ENCODE data around the gene DBN1. TPM values are rescaled to one million over a fixed set of nuclear protein-coding genes. Genes with fewer than 3 reads are reported as not detected.

Gene DBN1
- total and polyA plus RNA-seq, 2 donors (not counting 1 experiment from before 2014, with no cell fraction given): 1.4 to 1.9 TPM

DNA sequence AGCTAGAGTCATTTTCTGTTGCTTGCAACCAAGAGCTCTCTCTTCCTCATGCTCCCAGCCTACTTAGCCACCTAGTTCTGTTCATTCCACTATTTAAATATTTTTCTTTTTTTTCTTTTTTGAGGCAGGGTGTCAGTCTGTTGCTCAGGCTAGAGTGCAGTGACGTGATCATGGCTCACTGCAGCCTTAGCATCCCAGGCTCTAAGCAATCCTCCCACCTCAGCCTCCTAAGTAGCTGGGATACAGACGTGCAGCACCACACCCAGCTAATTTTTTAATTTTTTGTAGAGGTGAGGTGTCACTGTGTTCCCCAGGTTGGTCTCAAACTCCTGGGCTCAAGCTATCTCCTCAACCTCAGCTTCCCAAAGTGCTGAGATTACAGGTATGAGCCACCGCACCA, 59.0 kb downstream of the DBN1 start:
- Histone ChIP-seq H2AFZ (ENCODE audit: insufficient read depth, low read depth, low read length, poor library complexity, severe bottlenecking) (no peak overlapping the region), H3K4me3 (ENCODE audit: control extremely low read depth in 1 of 5, extremely low read depth in 1 of 5, insufficient read depth in 1 of 5, low read depth in 2 of 5, low read length in 4 of 5) (no peak overlapping the region), H3K9me3 (ENCODE audit: control extremely low read depth in 1 of 3, control insufficient read depth in 2 of 3, insufficient read depth in 1 of 3, low read length in 2 of 3) (no peaks in the 10 kb centered on the region), H3K4me2 (replicated peaks; ENCODE audit: low read depth, low read length, poor library complexity, severe bottlenecking) (no peak overlapping the region), H4K20me1 (ENCODE audit: control insufficient read depth, insufficient read depth, low read length, poor library complexity, severe bottlenecking) (no peaks in the 10 kb centered on the region), H3K27ac (ENCODE audit: low read length in 2 of 2) (no peak overlapping the region), H3K9ac (ENCODE audit: low read length) (no peak overlapping the region), H3K79me2 (ENCODE audit: control insufficient read depth, insufficient read depth, low read length) (no peaks in the 10 kb centered on the region), H3K4me1 (ENCODE audit: control insufficient read depth in 2 of 2, insufficient read depth in 2 of 2, low read length in 2 of 2) (peaks cover 0 to 10% of the 10 kb centered on the region in 2 donors), H3K36me3 (replicated peaks in 1 of 2; ENCODE audit: control extremely low read depth in 1 of 2, control insufficient read depth in 1 of 2, extremely low read depth in 1 of 2, insufficient read depth in 2 of 2, low read length in 1 of 2) (no peaks in the 10 kb centered on the region), H3K27me3 (replicated peaks in 1 of 4; ENCODE audit: control extremely low read depth in 1 of 4, control insufficient read depth in 3 of 4, insufficient read depth in 4 of 4, low read length in 3 of 4) (no peaks in the 10 kb centered on the region)
- H3K9me3 Mint-ChIP-seq (ENCODE audit: insufficient read depth): no peaks in the 10 kb centered on the region
- peaks cover 7% of the 10 kb centered on the region for H3K4me1 Mint-ChIP-seq
- H3K27ac Mint-ChIP-seq: no peak overlapping the region
- POLR2A ChIA-PET: no interaction called here
- no peak for DNase-seq
- no CpG with 5 or more reads among the region's 3 CpGs for WGBS (ENCODE audit: insufficient coverage)
- no peak overlapping the region for H3K4me3 Mint-ChIP-seq
- intact Hi-C loops (cut with micrococcal nuclease): no loop called here
- ATAC-seq (ENCODE audit: low read depth): no peak
- CTCF ChIA-PET: interaction anchor here (0.6 to 6.5 kb wide), 4 partner anchors 10 to 41 kb away, joined by 3 to 46 read pairs (median 4); no protein-coding TSS in a partner anchor
- no peaks in the 10 kb centered on the region for H3K27me3 Mint-ChIP-seq
- no peak for TF ChIP-seq EZH2 (IDR thresholded peaks at IDR 0.05; ENCODE audit: borderline replicate concordance, insufficient read depth, low read depth, low read length, poor library complexity, severe bottlenecking)
- TF ChIP-seq, protein P1, sequence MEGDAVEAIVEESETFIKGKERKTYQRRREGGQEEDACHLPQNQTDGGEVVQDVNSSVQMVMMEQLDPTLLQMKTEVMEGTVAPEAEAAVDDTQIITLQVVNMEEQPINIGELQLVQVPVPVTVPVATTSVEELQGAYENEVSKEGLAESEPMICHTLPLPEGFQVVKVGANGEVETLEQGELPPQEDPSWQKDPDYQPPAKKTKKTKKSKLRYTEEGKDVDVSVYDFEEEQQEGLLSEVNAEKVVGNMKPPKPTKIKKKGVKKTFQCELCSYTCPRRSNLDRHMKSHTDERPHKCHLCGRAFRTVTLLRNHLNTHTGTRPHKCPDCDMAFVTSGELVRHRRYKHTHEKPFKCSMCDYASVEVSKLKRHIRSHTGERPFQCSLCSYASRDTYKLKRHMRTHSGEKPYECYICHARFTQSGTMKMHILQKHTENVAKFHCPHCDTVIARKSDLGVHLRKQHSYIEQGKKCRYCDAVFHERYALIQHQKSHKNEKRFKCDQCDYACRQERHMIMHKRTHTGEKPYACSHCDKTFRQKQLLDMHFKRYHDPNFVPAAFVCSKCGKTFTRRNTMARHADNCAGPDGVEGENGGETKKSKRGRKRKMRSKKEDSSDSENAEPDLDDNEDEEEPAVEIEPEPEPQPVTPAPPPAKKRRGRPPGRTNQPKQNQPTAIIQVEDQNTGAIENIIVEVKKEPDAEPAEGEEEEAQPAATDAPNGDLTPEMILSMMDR (IDR thresholded peaks at IDR 0.05): no peak

DNA sequence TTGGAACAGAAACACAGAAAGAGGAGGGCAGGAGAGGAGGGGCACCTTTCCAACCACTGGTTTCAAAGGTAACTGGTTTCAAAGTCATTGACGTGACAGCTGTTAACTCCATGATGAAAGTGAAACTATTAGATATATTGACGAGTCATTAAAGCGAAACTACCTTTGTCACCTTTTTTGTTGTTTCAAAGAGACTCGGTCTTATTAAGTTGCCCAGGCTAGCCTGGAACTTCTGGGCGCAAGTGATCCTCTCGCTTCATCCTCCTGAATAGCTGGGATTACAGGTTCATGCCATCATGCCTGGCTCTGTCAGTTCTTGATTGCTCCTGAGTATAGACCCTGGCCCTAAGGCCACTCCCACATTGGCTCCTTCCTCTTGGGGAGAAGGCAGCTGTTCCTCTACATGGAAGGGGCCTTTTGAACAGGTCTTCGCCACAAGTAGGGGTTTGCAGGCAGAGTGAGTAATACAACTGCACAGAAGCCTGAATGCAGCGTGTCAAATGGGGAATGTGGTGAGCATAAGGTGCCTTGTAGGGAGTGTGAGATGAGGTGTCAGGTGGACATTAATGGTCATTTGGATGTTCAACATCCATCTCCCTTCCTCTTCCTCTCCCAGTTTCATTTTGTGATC, 60.7 kb downstream of the DBN1 start:
- Histone ChIP-seq H3K79me2 (ENCODE audit: control insufficient read depth, insufficient read depth, low read length) (no peaks in the 10 kb centered on the region), H3K4me3 (ENCODE audit: control extremely low read depth in 1 of 5, extremely low read depth in 1 of 5, insufficient read depth in 1 of 5, low read depth in 2 of 5, low read length in 4 of 5) (no peak overlapping the region), H3K27ac (ENCODE audit: low read length in 2 of 2) (no peak overlapping the region), H3K9me3 (ENCODE audit: control extremely low read depth in 1 of 3, control insufficient read depth in 2 of 3, insufficient read depth in 1 of 3, low read length in 2 of 3) (no peaks in the 10 kb centered on the region), H3K4me1 (ENCODE audit: control insufficient read depth in 2 of 2, insufficient read depth in 2 of 2, low read length in 2 of 2) (peaks cover 0 to 10% of the 10 kb centered on the region in 2 donors), H2AFZ (ENCODE audit: insufficient read depth, low read depth, low read length, poor library complexity, severe bottlenecking) (no peak overlapping the region), H3K4me2 (replicated peaks; ENCODE audit: low read depth, low read length, poor library complexity, severe bottlenecking) (peak overlapping the region; percentile 11), H4K20me1 (ENCODE audit: control insufficient read depth, insufficient read depth, low read length, poor library complexity, severe bottlenecking) (no peaks in the 10 kb centered on the region), H3K27me3 (replicated peaks in 1 of 4; ENCODE audit: control extremely low read depth in 1 of 4, control insufficient read depth in 3 of 4, insufficient read depth in 4 of 4, low read length in 3 of 4) (no peaks in the 10 kb centered on the region), H3K36me3 (replicated peaks in 1 of 2; ENCODE audit: control extremely low read depth in 1 of 2, control insufficient read depth in 1 of 2, extremely low read depth in 1 of 2, insufficient read depth in 2 of 2, low read length in 1 of 2) (no peaks in the 10 kb centered on the region), H3K9ac (ENCODE audit: low read length) (no peak overlapping the region)
- intact Hi-C loops (cut with micrococcal nuclease): no loop called here
- DNase-seq: peak; percentile 53
- H3K27ac Mint-ChIP-seq: peak overlapping the region; percentile 43
- 80% methylated on average over 4 of the region's 8 CpGs for WGBS (ENCODE audit: insufficient coverage)
- H3K27me3 Mint-ChIP-seq: no peaks in the 10 kb centered on the region
- ATAC-seq (ENCODE audit: low read depth): peak; percentile 31
- no peaks in the 10 kb centered on the region for H3K9me3 Mint-ChIP-seq (ENCODE audit: insufficient read depth)
- TF ChIP-seq EZH2 (IDR thresholded peaks at IDR 0.05; ENCODE audit: borderline replicate concordance, insufficient read depth, low read depth, low read length, poor library complexity, severe bottlenecking): no peak
- TF ChIP-seq, protein P1 (IDR thresholded peaks at IDR 0.05): no peak
- no peak overlapping the region for H3K4me3 Mint-ChIP-seq
- ChIA-PET POLR2A (no interaction called here), CTCF (interaction anchor here (0.6 to 1.3 kb wide), 4 partner anchors 8 to 832 kb away, joined by 3 to 5 read pairs (median 4); no protein-coding TSS in a partner anchor)
- peaks cover 7% of the 10 kb centered on the region for H3K4me1 Mint-ChIP-seq

Measured in B cell (primary cell).